ENCODE measurements around the gene EIPR1.

The EIPR1 gene

GRCh38 chr2:3411103-3411502 is 33.5 kb upstream of the EIPR1 start:
- TF ChIP-seq CTCF (IDR thresholded peaks at IDR 0.05; ENCODE audit: low read depth, low read length), result no peak
- no peak overlapping the region for H3K4me3 ChIP-seq (ENCODE audit: low read depth, low read length)

GRCh38 chr2:3409627-3410170 is 32.1 kb upstream of the EIPR1 start:
- H3K4me3 ChIP-seq (ENCODE audit: low read depth, low read length), result no peak overlapping the region
- no peak for TF ChIP-seq CTCF (IDR thresholded peaks at IDR 0.05; ENCODE audit: low read depth, low read length)

- no peak overlapping the region for H3K4me3 ChIP-seq (ENCODE audit: low read depth, low read length)
- TF ChIP-seq CTCF (IDR thresholded peaks at IDR 0.05; ENCODE audit: low read depth, low read length), result no peak
These were observed 31.2 kb upstream of the EIPR1 start for GRCh38 chr2:3408781-3409180.

- TF ChIP-seq CTCF (IDR thresholded peaks at IDR 0.05; ENCODE audit: low read depth, low read length), result no peak
- H3K4me3 ChIP-seq (ENCODE audit: low read depth, low read length), result no peak overlapping the region
These were observed 28.9 kb upstream of the EIPR1 start for GRCh38 chr2:3406501-3406900.

- no peak for TF ChIP-seq CTCF (IDR thresholded peaks at IDR 0.05; ENCODE audit: low read depth, low read length)
- H3K4me3 ChIP-seq (ENCODE audit: low read depth, low read length), result no peak overlapping the region
These were observed 28.3 kb upstream of the EIPR1 start for GRCh38 chr2:3405876-3406275.

GRCh38 chr2:3405307-3405706 is 27.7 kb upstream of the EIPR1 start:
- H3K4me3 ChIP-seq (ENCODE audit: low read depth, low read length), result no peak overlapping the region
- no peak for TF ChIP-seq CTCF (IDR thresholded peaks at IDR 0.05; ENCODE audit: low read depth, low read length)

- H3K4me3 ChIP-seq (ENCODE audit: low read depth, low read length), result no peak overlapping the region
- no peak for TF ChIP-seq CTCF (IDR thresholded peaks at IDR 0.05; ENCODE audit: low read depth, low read length)
These were observed 26.8 kb upstream of the EIPR1 start for GRCh38 chr2:3404349-3404894.
